Stimulated activated CD4-positive, alpha-beta T cell treated with anti-CD3 and anti-CD28 coated beads, Interleukin-12 subunit alpha, Interleukin-12 subunit beta, amount 100 ng/mL, for 48 hours (primary cell): ENCODE data around the gene NFYC.
A peak's percentile ranks its signal among the peaks of the same experiment; 100 is the strongest.
"Not testable (repeated sequence)": the region's sequence is repeated elsewhere in the genome, so short reads cannot be mapped to it uniquely, and the experiment has no call there.

Source experiments
- DNase-seq, 3 donors: peaks; one replicate each; pipeline ENCODE4 v3.0.0-alpha.2; 2020; ENCODE audit warnings: low read depth in 2 of 3, low spot score in 1 of 3

Gene NFYC

DNA sequence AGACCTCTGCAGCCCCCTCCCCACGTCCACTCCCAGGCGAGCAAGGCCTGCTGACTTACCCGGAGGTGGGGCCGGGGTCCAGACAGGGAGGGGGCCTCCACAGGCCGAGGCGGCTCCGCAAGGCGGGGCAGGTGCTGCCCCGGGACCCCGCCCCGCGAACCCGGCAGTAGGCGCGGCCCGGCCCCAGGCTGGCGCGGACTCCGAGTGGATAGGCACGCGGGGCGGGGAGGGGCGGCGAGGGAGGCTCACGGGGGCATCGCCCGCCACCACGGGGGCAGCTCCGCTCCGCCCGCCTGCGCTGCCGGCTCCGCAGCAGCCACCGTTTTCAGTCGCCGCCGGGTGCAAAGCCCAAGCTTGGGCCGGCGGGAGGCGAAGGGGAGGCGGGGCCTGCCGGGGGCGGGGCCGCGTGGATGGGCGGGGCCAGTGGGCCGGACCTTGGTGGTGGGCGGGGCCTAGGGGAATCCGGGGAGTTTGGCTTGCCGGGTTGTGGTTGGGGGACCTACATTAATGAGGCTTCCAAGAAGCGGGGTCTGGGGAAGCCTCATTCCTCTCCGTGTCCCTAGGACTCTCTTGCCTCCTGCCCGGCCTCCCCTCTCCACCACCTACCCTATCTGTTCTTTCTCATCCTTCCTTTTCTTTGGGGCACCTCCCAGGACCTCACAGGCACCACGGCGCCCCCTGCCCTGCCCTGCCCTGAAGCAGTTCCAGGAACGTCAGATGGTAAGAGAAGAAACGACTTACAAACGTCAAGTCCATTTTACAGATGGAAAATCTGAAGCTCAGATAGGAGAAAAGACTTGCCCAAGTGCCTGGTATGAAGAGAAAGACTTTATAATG is 26.0 kb upstream of the NFYC start, which contains the start of gene RIMS3:
Gene RIMS3 (minus strand): TSS at position 348 of the 837 bp plus-strand sequence. CDS start 23,757 bp downstream, outside the sequence.
- peak; percentile 76 to 93 (median 79) for DNase-seq

DNA sequence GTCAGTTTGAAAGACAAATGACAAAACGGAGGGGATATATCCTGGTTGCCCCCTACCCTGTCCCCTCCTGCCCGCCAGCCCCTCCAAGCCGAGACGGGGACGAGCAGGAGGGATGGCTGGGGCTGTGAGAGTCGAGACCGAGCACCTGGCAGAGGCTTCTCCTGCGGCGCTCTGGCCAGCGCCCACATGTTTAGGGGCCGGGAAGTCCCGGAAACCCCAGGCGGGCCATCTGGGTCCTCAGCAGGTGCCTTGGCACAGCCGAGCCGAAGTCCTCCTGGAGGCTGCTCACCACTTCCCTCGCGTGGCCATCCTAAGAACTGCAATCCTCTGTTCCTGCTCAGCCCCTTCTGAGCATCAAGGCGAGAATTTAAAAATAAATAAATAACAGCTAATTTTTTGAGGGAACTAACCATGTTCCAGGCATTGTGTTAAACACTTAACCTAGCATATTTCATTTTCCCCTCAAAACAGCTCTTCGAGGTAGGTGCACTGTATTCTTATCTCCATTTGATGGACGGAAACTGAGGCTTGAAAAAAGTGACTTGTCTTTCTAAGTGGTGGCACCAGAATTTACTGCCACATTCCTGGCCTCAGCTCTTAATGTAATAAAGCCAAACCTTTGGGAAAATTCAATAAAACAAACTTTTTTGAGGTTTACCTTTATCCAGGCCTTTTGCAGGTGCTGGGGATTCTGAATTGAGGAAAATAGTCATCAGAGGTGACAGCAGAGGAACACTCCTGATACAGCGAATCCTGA is 22.6 kb upstream of the NFYC start:
- DNase-seq, result peak; percentile 73 to 90 (median 78)

DNA sequence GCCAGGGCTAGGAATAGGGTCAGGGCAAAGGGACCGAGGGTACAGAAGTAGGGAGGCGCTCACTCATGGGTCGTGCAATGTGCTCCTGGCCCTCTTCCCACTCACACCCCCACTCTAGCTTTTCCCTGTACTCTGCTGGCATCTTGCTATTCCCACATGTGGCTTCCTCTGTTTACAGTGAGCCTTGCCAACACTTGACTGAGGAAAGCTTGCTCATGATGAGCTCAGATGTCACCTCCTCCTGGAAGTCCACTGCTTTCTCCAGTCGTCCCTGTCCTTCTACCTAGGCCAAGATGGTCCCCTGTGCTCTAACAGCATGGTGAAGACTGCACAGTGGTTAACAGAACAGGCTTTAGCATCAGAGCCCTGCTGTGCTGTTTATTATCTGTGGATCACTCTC is 18.1 kb upstream of the NFYC start:
- DNase-seq, result no peak

DNA sequence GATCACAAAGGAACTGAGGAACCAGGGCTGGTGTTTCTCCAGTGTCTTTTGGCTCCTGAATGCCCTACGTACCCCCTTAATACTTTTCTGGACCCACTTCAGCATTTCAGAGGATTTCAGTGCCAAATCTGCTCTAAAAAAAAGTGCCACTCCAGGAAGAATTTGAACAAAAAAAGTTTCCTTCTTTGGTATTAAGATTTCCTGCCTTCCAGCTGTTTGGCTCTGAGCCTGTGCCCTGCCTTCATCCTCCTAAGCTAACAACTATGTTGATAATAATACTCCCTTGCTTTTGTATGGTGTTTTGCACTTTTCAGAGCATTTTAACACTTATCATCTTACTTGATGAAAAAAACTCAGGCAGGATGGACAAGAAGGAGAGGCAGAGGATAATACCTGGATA is 15.0 kb upstream of the NFYC start:
- DNase-seq, result no peak

DNA sequence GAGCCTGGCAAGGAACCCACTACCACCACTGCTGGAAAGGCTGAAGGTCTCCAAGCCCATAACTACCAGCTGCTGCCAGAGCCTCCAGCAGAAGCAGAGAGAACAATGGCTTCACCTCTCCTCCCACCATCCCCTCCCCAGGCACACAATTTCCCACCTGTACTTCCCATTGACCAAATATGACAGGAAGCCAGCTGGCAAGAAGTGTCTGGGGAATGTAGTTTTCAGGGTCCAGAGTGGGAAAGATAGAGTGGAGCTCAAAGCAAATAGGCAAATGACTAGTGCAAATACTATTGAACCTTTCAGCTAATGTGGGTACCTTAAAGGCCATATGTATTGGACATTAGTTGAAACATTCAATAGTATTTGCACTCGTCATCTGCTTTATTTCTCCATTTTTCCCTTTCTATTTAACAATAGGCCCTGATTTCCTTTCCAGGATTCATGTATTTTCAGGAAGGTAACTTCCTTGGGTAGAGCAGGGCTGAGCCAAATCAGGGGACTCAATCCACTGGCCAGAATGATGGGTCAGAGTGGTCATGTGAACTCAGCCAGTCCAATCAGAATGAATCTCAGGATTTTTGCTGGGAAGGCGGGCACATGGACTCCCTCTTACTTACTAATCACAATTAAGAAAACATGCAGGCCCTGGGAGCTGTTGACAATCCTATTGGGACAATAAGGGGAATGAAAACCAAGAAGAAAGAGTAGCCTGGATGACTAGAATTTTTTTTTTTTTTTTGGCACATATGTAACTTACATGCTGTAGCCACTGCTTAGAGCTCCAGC is 12.1 kb upstream of the NFYC start:
- no peak for DNase-seq

DNA sequence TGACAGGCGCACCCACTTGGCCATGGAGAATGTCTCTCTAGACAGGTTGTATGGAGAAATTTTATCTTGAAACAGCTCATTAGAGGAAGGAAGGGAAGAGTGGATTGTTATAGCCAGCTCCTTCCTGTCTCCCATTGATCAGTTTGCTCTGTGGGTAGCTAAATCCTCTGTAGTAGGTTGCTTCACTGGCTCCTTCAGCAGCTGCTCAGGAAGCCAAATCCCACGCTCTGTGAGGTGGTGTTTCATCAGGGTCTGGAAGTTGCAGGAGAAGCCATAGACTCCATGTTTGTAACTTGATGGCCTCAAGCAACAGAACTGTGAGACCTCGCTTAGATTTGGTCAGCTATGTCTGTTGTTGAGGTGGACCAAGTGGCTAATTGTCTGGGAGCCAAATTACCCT is 6.8 kb upstream of the NFYC start:
- DNase-seq, result no peak

DNA sequence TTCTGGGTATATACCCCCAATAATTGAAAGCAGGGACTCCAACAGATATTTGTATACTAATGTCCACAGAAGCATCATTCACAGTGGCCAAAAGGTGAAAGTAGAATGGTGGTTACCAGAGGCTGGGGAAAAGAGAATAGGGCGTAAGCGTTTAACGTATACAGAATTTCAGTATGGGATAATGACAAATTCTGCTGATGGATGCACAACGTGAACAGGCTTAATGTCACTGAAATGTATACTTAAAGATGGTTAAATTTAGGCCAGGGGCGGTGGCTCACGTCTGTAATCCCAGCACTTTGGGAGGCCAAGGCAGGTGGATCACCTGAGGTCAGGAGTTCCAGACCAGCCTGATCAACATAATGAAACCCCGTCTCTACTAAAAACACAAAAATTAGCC is 4.4 kb upstream of the NFYC start:
- DNase-seq, result no peak

DNA sequence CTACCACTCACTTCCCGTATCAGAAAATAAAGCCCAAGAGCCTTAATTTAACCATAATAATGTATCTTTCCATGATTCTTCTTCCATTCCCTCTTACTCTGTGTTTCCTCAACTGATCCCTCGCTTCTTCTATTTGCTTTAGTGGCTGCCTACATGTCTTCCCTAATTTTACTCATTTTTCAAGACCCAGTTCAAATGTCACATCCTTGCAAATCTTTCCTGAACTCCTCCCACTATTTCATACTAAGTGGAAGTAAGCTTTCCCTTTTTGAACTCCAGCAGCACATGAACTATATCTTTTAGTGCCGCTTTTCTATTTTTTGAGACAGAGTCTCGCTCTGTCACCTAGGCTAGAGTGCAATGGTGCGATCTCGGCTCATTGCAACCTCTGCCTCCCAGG is 3.8 kb upstream of the NFYC start:
- DNase-seq, result no peak

DNA sequence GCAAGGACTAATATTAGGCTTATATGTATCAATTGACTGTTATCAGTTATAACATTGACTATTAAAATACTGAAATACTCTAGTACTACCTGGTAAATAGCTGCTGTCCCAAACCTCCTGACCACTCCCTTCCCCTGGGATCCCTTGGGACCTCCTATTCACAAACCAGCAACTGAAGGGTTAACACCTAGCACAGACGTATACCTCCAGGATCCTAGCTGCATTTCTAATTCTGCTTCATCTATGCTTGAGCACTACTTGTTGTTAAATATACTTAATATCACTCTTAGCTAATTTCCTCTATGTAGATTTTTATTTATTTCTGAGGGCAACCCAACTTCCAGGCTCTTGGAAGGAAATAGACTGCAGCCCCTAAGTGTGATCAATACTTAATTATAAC is 1.8 kb upstream of the NFYC start:
- no peak for DNase-seq

DNA sequence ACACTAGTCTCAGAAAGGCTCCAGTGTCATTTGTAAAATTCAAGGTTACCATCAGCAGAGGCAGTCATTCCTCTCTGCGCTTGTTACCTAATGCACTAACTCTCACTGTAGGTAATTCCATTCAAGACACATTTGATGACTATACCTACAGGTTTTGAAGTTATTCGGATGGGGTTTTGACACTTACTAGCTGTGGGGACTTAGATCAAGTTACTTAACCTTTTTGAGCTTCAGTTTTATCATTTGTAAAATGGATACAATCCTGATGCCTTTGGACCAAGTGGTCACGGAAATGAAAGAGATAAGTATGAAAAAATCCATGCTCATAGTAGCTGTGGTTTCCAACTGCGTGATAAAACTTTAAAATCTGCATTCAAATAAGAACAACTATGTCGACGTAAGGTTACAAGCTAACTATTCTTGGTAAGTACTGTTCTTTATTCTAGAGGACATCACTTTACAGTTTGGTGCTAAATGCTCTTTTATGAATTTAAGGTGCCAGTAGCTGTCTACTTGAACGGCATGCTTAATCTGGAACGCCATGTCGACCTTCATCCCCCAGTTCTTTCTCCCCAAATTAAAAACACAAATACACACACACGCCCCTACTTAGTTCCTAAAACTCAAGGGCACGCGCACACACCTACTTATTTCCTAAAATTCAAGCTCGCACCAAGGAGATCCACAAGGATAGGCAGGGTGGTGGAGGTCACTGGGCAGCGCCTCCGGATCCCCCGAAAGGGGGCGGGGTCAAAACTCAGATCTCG is 550 bp upstream of the NFYC start:
- DNase-seq, result no peak

DNA sequence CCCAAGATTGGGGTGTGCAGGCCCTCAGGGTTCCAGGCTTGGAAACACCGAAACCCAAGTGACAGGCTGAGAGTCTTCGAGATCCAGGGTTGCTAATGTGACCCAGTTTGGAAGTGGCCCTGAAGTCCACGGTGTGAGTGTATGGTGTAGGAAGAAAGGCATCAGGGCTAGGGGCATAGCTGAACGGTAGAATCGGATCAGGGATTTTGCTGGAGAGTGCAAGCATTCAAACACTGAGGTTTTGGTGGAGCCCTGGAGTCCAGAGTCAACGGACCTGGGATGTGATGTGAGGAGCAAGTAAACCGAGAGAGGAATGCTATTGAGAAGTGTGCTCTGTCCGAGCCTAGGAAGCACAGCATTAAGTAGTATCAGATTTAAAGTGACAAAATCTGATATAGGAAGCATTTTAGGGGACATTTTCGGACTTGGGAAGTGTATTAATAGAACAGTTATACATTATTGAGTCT is 958 bp downstream of the NFYC start:
- DNase-seq, result peak in 1 of 3 donors; percentile 24

DNA sequence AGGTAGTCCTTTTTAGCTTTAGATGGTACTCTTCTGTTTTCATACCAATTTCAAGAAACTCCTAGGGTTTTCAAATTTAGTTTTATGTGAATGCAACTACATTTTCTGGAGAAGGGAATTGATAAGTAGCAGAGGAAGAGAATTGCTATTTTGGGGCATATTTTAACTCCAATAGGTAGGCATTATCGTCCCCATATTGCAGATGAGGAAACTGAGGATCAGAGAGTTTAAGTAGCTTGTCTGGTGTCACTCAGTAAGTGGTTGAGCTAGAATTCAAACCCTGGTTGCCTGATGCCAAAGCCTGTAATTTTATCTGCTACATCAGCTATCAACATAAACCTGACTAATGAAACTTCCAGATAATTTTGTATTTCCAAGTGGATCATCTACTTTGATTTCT is 1.9 kb downstream of the NFYC start:
- no peak for DNase-seq

DNA sequence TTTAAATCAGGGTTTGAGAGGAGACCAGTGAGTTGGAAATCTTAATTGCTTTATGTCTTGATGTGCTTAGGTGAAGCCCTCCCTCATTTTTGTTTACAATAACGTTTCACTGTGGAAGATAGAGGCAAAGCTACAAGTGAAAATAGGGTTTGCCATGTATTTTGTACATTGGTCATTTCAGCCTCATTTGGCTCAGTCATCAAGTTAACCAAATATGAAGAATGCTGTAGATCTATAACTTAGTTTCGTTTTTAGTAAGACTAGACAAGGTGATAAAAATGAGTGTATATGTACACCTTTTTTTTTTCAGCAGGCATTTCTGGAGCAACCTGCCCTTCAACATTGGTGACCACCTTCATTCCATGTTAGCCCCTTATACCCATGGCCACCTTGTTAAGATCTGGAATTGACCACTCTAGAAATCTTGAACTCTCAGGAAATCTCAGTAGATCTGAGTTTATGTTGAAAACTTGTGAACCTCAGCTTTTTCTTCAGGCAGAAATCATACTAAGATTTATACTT is 2.9 kb downstream of the NFYC start:
- DNase-seq, result no peak

DNA sequence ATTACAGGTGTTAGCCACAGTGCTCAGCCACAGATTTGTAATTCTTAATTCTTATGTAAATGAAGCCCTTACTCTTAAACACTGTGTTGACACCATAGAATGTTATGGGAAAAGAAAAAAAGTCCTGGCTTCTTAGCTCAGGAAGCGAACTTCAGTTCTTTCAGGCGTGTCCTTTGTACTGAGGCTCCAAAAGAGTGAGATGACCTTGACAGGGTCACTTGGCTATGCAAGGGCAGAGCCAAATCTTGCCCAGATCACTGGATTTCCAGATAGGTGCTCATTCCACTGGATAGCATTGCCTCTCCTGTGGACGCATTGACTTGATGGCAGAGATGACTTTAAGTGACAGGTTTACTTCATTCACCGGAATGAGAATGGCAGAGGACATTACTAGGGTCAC is 4.8 kb downstream of the NFYC start:
- DNase-seq, result no peak

DNA sequence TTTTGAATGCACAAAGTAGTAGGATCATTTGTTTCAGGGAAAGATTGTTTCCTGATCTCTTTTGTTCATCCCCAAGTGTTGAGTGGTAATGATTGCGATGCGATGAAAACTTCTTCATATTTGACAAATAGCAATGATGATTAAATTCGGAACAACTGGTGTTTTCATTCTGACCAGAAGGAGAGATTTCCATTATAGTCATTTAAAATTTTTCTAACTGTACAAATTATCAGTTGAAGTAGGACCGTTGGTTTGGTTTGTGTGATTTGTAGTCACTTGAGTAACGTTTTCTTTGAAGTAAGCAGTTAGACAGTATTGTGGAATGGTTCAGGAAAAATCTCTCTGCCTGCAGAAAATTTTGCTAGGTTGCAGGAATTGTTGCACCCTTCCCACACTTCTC is 5.9 kb downstream of the NFYC start:
- DNase-seq, result no peak

DNA sequence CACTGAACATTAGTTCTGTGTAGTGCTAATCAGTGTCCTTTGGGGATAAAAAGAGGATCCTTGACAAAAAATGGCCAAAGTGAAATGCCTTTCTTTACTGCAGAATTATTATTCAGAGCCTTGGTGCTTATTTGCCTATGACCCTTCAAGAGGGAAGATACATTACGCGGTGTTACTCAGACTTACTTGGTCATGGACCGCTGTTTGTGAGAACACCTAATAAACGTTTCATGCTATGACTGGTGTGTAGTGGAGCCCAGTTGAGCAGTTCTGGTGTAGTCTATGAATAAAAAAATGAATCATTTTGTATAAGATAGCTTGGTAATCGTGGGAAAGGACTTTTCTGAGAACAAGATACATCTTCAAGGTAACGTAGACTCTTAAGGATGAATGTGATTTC is 8.3 kb downstream of the NFYC start:
- no peak for DNase-seq

DNA sequence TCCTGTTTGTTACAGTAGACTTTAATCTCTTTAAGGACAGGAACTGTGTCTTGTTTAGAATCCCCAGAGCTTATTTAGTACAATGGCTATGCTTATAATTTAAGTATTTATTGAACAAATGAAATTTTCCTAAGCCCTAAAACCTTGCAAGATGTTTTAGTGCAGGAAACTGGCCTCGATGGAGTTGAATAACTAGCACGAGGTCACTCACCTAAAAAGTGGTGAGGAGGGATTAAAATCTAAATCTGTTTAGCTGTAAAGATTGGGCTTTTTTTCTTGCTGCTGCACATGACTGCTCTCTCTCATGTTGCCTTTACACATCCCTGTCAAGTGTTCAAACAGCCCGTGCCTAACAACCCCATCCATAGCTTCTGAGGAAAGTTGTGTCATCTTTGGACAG is 10.2 kb downstream of the NFYC start:
- no peak for DNase-seq

DNA sequence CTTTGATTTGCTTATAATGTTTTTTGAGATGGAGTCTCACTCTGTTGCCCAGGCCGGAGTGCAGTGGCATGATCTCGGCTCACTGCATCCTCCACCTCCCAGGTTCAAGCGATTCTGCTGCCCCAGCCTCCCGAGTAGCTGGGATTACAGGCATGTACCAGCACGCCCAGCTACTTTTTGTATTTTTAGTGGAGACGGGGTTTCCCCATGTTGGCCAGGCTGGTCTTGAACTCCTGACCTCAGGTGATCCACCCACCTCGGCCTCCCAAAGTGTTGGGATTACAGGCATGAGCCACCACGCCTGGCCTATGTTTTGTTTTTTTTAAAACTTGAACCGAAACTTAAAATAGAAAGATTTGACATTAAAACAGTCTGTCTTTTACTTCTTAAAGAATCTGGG is 11.3 kb downstream of the NFYC start:
- not testable (repeated sequence) for DNase-seq

DNA sequence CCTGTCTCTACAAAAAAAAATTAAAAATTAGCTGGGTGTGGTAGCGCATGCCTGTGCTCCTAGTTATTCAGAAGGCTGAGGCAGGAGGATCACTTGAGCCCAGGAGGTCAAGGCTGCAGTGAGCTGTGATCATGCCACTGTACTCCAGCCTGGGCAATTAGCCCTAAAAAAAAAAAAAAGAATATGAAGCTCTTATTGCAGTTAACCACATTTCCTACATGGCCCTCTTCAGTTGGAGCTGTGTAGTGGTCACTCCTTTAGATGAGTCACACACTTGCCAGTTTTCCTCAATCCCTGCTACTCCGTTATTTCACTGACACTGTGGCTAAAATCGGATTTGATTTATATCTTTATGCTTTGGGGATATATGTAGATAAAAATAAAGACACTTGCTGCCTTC is 11.8 kb downstream of the NFYC start:
- DNase-seq, result no peak
